GM18907 (cell line): ENCODE results near the gene UBE2C.

ENCODE experiments used
- ATAC-seq: cut with Tn5 transposase; IDR thresholded peaks from one replicate; pipeline ENCODE4 v1.9.1; 2021; ENCODE audit warnings: mild to moderate bottlenecking, moderate library complexity; ENCODE audit not compliant: unreplicated experiment

Gene UBE2C

DNA sequence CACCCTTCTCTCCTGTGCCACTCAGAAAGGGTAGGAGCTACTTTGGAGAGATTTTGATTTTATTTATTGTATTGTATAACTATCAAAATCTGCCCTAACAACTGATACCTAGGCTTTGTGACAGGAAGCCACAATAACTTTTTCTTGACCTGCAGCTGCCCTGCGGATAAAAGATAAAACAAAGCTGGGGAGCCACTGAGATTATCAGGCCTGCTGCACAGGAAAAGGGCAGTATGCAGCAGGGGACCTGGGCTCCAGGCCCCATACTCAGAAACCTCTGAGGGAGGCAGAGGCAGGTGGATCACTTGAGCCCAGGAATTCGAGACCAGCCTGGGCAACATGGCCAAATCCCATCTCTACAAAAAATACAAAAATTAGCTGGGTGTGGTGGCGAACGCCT is 20.2 kb downstream of the UBE2C start:
- no peak for ATAC-seq

DNA sequence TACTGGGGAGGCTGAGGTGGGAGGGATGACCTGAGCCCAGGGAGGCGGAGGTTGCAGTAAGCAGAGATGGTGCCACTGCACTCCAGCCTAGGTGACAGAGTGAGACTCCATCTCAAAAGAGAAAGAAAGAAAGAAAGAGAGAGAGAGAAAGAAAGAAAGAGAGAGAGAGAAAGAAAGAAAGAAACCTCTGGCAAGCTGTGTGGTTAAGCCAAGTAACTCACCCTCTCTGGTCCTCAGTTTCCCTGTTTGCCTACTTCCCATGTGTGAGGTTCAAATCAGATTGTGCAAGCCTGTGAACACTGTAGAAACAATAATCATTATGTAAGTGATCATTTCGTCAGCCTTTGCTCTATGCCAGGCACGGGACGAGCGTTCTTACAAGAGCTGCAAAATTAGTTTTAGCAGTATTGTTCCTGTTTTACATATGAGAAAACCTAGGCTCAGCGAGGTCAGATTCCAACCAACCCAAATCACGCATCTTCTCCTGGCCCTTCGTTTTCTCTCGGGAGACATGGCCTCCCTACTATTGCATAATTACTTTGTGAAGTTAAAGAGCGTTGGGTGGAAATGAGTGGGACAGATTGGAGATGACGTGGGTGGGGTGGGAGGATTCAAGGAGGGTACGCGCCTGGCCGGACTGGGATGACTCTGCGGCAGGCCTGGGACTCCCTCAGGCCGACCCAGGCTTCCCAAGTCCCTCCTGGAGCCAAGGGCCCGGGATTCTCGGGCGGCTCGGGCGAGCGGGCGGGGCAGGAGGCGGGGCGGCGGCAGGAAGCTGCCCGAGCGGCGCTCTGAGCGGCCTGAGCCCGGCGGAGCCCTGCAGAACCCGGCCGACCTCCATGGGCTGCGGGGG is 20.8 kb downstream of the UBE2C start, which contains the start of gene SNX21:
Gene SNX21 (plus strand): TSS at position 770 of the 853 bp plus-strand sequence. CDS start 121 bp downstream, outside the sequence.
- ATAC-seq: no peak

DNA sequence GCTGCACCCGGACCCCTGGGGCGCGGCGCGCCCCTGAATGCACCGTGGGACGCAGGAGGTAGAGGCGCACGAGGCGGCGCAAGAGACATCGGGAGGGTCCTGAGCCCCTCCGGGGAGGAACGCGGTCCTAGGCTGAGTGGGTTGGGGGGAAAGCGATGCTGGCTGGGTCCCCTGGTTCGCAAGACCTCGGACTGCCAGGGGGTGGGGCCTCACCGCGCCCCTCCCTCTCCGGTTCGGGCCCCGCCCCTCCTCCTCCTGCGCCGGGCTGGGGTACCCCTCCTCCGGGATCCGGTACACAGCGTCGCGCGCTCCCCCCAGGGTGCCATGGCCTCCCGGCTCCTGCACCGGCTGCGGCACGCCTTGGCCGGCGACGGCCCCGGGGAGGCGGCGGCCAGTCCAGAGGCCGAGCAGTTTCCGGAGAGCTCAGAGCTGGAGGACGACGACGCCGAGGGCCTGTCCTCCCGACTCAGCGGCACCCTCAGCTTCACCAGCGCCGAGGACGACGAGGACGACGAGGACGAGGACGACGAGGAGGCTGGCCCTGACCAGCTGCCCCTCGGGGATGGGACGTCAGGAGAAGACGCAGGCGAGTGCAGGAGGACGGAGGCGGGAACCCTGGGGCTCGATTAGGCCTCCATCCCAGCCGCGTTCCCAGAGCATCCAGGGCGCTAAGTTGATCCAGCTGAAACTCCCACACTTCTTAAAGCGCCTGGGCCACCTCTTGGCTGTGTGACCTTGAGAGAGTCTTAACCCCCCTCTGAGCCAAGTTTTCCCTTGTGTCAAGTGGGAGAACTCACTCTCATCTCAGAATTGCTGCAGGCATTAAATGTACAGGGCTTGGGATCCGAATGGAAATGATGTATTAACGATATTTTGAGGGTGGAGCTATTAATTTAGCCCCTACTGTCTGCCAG is 21.7 kb downstream of the UBE2C start:
- ATAC-seq: no peak

- ATAC-seq: no peak
Observed at GRCh38 chr20:45834797-45835161, 22.3 kb downstream of the UBE2C start.

DNA sequence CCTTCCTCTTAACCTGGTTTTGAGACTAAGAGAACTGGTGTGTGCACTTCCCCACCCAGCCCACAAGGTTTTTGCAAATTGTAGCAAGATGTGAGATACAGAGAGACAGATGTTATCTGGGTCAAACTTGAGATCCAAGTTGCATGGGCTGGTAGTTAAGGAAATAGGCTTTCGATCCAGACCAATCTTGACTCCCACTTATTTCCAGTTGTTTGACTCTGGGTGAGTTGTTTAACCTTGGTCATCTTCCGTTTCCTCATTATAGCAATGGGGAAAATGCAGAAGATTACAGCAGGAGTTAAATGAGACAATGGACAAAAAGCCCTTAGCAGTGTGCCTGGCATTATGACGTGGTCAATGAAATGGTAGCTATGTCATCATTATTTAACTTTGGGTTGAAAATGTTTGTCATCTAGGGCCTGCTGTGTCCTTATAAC is 22.9 kb downstream of the UBE2C start:
- ATAC-seq: no peak

DNA sequence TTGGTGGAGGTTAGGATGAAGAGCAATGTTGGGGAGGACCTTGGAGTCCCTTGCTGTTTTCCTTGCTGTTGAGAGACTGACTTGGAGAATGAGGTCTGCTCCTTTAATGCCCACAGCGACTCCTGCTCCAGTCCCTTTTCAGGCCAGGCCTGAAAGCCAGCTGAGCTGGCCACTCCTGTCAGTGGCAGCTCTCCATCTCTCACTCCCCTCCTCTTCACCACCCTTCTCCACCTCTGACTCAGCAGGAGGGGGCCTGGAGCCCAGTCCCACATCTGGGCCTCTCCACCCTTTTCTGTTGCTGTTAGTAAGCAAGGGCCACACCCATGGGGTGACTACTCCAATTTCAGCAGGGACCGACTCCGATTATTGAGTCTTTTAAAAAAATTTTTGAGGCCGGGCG is 23.4 kb downstream of the UBE2C start:
- no peak for ATAC-seq

- ATAC-seq: no peak
Observed at GRCh38 chr20:45836841-45837240, 24.4 kb downstream of the UBE2C start.

DNA sequence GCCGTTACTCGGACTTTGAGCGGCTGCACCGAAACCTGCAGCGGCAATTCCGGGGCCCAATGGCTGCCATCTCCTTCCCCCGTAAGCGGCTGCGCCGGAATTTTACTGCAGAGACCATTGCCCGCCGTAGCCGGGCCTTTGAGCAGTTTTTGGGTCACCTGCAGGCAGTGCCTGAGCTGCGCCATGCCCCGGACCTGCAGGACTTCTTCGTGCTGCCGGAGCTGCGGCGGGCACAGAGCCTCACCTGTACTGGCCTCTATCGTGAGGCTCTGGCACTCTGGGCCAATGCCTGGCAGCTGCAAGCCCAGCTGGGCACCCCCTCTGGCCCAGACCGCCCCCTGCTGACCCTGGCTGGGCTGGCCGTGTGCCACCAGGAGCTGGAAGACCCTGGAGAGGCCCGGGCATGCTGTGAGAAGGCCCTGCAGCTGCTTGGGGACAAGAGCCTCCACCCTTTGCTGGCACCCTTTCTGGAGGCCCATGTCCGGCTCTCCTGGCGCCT is 28.3 kb downstream of the UBE2C start:
- ATAC-seq: no peak

DNA sequence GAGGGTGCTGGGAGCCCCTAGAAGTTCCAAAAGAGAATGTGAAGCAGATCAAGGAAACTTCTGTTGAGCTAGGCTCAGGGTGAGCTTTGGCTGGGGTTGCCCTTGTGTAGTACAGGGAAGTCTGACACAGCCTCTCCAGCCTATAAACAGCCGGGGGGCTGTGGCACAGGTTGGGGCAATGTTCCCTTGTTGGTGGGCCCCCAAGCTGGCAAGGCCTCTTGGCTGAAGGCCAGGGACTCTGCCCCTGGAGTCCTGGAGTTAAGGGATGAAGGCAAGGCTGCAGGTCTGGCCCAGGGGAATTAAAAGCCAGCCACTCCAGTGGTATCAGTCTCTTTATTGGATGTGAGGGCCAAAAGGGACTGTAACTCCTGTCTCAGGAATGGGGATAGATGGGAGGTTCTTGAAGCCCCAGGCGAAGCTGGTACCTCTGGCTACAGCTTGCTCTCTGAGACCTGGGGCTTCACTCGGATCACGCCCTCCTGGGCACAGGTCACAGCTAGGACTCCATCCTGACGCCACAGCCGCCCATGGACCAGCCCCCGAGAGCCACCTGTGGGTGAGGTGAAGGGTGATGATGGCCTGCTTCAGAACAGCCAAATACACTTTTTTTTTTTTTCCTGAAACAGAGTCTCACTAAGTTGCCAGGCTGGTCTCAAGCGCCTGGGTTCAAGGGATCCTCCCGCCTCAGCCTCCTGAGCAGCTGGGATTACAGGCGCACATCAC is 29.1 kb downstream of the UBE2C start:
- no peak for ATAC-seq

DNA sequence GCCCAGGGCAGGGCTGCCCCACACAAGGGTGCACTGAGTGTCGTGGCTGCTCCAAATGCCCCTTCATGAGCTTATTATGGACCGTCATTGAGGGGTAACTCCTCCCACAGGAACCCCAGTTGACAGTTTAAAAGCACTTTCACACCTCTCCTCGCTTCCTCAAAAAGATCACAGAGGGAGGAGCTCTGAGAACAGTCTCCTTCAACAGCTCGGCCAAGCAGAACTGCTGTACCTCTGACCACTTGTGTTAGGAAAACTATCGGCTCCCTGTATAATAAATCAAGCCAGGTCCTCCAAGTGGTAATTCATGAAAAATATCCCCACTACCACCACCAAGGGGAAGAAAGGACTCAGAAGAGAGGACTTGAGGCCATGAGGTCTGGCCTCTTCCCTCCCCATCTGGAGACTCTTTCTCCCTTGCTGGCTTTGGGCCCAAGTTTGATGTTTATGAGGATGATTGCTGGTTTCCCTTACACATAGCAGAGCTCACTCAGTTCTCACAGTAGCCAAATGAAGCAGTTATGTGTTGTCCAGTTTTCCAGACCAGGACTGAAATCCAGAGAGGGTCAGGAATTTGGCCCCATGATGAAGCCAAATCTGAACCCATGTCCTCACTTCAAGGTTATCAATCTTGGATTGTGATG is 29.8 kb downstream of the UBE2C start:
- no peak for ATAC-seq

- ATAC-seq: no peak
Observed at GRCh38 chr20:45843506-45843905, 31.1 kb downstream of the UBE2C start.

- ATAC-seq: no peak
Observed at GRCh38 chr20:45845452-45845851, 33.0 kb downstream of the UBE2C start.

GRCh38 chr20:45848421-45848820 is 36.0 kb downstream of the UBE2C start:
- ATAC-seq: no peak

DNA sequence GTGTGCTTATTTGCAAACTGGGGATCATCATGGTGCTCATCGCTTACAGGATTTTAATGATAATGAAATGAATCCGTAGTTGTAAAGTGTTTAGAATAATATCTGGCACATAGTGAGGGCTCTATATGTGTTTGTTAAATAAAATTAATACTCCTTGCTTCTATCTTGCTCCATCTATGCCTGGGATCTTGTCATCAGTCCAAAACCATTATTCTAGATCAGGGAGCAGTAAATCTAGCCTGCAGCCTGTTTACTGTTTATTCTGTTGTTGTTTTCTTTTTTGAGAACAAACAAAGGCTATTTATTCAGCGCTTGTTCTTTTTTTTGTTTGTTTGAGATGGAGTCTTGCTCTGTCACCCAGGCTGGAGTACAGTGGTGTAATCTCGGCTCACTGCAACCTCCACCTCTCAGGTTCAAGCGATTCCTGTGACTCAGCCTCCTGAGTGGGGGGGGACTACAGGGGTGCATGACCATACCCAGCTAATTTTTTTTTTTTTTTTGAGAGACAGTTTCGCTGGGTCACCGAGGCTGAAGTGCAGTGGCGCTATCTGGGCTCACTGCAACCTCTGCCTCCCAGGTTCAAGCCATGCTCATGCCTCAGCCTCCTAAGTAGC is 36.6 kb downstream of the UBE2C start:
- ATAC-seq: no peak

- ATAC-seq: no peak
Observed at GRCh38 chr20:45850238-45850637, 37.8 kb downstream of the UBE2C start.

GRCh38 chr20:45850926-45851325 is 38.5 kb downstream of the UBE2C start:
- ATAC-seq: no peak

- ATAC-seq: no peak
Observed at GRCh38 chr20:45851501-45851900, 39.1 kb downstream of the UBE2C start.

- no peak for ATAC-seq
Observed at GRCh38 chr20:45852326-45852725, 39.9 kb downstream of the UBE2C start.

- no peak for ATAC-seq
Observed at GRCh38 chr20:45853484-45853883, 41.0 kb downstream of the UBE2C start.
